OCI-LY7 (cell line): Measurements from ENCODE around the gene NOS2. TPM values are rescaled to one million over a fixed set of nuclear protein-coding genes. Genes with fewer than 3 reads are reported as not detected.

Experiments
- BruUV-seq: library from RNA; stranded (reverse); fragments of 400-500 nt; replicated peaks from 2 replicates; lab custom pipeline; 2021; lab: Mats Ljungman, UMichigan
- CTCF ChIA-PET: fragments of 300-600 bp; sonication (Branson Sonifier 250); formaldehyde crosslinking; loops from one replicate; lab custom pipeline; 2022; ENCODE audit warnings: antibody characterized with exemption; ENCODE audit not compliant: unreplicated experiment; lab: Charles Lee
- POLR2A ChIA-PET: fragments of 300-600 bp; sonication (Branson Sonifier 250); formaldehyde crosslinking; loops from one replicate; lab custom pipeline; 2022; ENCODE audit warnings: antibody characterized with exemption; lab: Charles Lee
- DNase-seq: peaks from one replicate; pipeline ENCODE4 v3.0.0-alpha.2; 2015; ENCODE audit warnings: low spot score
- H2AFZ ChIP-seq: fragments of 200-600 bp; sonication (generic), shearing (Covaris generic); 2 replicates; pipeline ENCODE4 v1.6.1; 2014; ENCODE audit warnings: mild to moderate bottlenecking, antibody characterized with exemption, low read length, moderate library complexity
- H3K27ac ChIP-seq: fragments of 200-600 bp; sonication (generic); 2 replicates; pipeline ENCODE4 v1.5.1; 2014; ENCODE audit warnings: mixed run types, low read depth, mild to moderate bottlenecking, moderate library complexity, low read length, inconsistent platforms; ENCODE audit not compliant: poor library complexity, severe bottlenecking
- H3K36me3 ChIP-seq: fragments of 200-600 bp; sonication (generic); 2 replicates; pipeline ENCODE4 v1.6.1; 2014; ENCODE audit warnings: mild to moderate bottlenecking, antibody characterized with exemption, low read length, moderate library complexity, mixed read lengths; ENCODE audit not compliant: insufficient read depth
- H3K4me1 ChIP-seq: fragments of 200-600 bp; sonication (generic); 2 replicates; pipeline ENCODE4 v1.5.1; 2014; ENCODE audit warnings: mild to moderate bottlenecking, low read length; ENCODE audit not compliant: insufficient read depth, poor library complexity, severe bottlenecking
- H3K4me2 ChIP-seq: fragments of 200-600 bp; sonication (generic); 2 replicates; pipeline ENCODE4 v1.6.1; 2014; ENCODE audit warnings: mild to moderate bottlenecking, low read length
- H3K4me3 ChIP-seq: fragments of 200-600 bp; sonication (generic); 2 replicates; pipeline ENCODE4 v1.5.1; 2014; ENCODE audit warnings: mild to moderate bottlenecking, low read depth, low read length; ENCODE audit not compliant: poor library complexity, severe bottlenecking
- H3K79me2 ChIP-seq: fragments of 200-600 bp; sonication (generic); 2 replicates; pipeline ENCODE4 v1.6.1; 2016; ENCODE audit warnings: low read depth, mild to moderate bottlenecking, low read length, moderate library complexity, mixed read lengths; ENCODE audit not compliant: insufficient read depth
- H3K9me2 ChIP-seq: fragments of 200-600 bp; sonication (generic); 2 replicates; pipeline ENCODE4 v1.6.1; 2016; ENCODE audit warnings: mild to moderate bottlenecking, low read length, mixed read lengths; ENCODE audit not compliant: insufficient read depth
- H3K9me3 ChIP-seq: fragments of 200-600 bp; sonication (generic); 2 replicates; pipeline ENCODE4 v1.6.1; 2014; ENCODE audit warnings: mild to moderate bottlenecking, mixed run types, low read length, mixed read lengths
- H4K20me1 ChIP-seq: fragments of 200-600 bp; sonication (generic); 2 replicates; pipeline ENCODE4 v1.6.1; 2014; ENCODE audit warnings: mild to moderate bottlenecking, antibody characterized with exemption, low read length, moderate library complexity, mixed read lengths; ENCODE audit not compliant: insufficient read depth
- CTCF ChIP-seq: fragments of 200-600 bp; sonication (generic); conservative IDR thresholded peaks from 2 replicates; pipeline ENCODE4 v1.5.1; 2014; ENCODE audit warnings: mild to moderate bottlenecking, antibody characterized with exemption, low read length, moderate library complexity, mixed read lengths
- EZH2phosphoT487 ChIP-seq: fragments of 200-600 bp; sonication (generic); IDR thresholded peaks from 2 replicates; pipeline ENCODE4 v1.6.1; 2018; ENCODE audit warnings: low read depth, borderline replicate concordance, mild to moderate bottlenecking, mixed run types, antibody characterized with exemption, low read length, moderate library complexity, mixed read lengths
- intact Hi-C: fragments of 100-400 bp; cut with micrococcal nuclease; formaldehyde crosslinking; loops from one replicate; pipeline ENCODE4 v1.10.0; 2022; ENCODE audit not compliant: unreplicated experiment
- total RNA-seq, 2 experiments: library from RNA; depleted of rRNA in 1 of 2; stranded (reverse); fragments of >200 nt in 1 of 2; shearing (Covaris generic) in 1 of 2; gene quantifications; 2 replicates each; pipeline ENCODE4 v1.2.3, GENCODE V29; 2014 to 2022

Gene NOS2
- total RNA-seq, 2 experiments from 2014 or later: not detected

GRCh38 chr17:27797390-27798091, 2.8 kb downstream of the NOS2 start:
- ChIA-PET CTCF (no interaction called here), POLR2A (no interaction called here)
- Histone ChIP-seq H3K79me2 (no peaks in the 10 kb centered on the region), H3K9me2 (no peaks in the 10 kb centered on the region), H3K36me3 (no peaks in the 10 kb centered on the region), H3K4me1 (no peaks in the 10 kb centered on the region), H3K27ac (no peak overlapping the region), H4K20me1 (no peaks in the 10 kb centered on the region), H3K4me3 (no peak overlapping the region), H2AFZ (no peak overlapping the region), H3K9me3 (no peaks in the 10 kb centered on the region), H3K4me2 (no peak overlapping the region)
- no peak for TF ChIP-seq EZH2phosphoT487
- peak; percentile 43 for TF ChIP-seq CTCF
- intact Hi-C loops: no loop called here
- no peak for DNase-seq
- no TSS peak for BruUV-seq

- Histone ChIP-seq H3K27ac (no peak overlapping the region), H4K20me1 (no peaks in the 10 kb centered on the region), H3K4me2 (no peak overlapping the region), H3K9me3 (no peaks in the 10 kb centered on the region), H2AFZ (no peak overlapping the region), H3K79me2 (no peaks in the 10 kb centered on the region), H3K4me1 (no peaks in the 10 kb centered on the region), H3K36me3 (no peaks in the 10 kb centered on the region), H3K4me3 (no peak overlapping the region), H3K9me2 (no peaks in the 10 kb centered on the region)
- TF ChIP-seq CTCF (no peak), EZH2phosphoT487 (no peak)
- no TSS peak for BruUV-seq
- DNase-seq: no peak
- CTCF ChIA-PET: interaction anchor here (0.6 kb wide), 1 partner anchor 12 kb away, joined by 3 read pairs; no protein-coding TSS in a partner anchor
- intact Hi-C loops: no loop called here
- POLR2A ChIA-PET: interaction anchor here (0.7 kb wide), 1 partner anchor 109 kb away, joined by 3 read pairs; no protein-coding TSS in a partner anchor
These were observed 6.3 kb downstream of the NOS2 start for GRCh38 chr17:27793906-27794569.
